SIG-M5 treated with dmso at 0.1 percent for 504 hours (cell line): ENCODE measurements around the gene SETD4.
A peak's percentile ranks its signal among the peaks of the same experiment; 100 is the strongest.
"Not testable (repeated sequence)": the region's sequence is repeated elsewhere in the genome, so short reads cannot be mapped to it uniquely, and the experiment has no call there.

Experiments used
- DNase-seq: peaks from one replicate; lab custom pipeline; 2025; ENCODE audit not compliant: unreplicated experiment; lab: John Stamatoyannopoulos, UW

SETD4 gene, protein sequence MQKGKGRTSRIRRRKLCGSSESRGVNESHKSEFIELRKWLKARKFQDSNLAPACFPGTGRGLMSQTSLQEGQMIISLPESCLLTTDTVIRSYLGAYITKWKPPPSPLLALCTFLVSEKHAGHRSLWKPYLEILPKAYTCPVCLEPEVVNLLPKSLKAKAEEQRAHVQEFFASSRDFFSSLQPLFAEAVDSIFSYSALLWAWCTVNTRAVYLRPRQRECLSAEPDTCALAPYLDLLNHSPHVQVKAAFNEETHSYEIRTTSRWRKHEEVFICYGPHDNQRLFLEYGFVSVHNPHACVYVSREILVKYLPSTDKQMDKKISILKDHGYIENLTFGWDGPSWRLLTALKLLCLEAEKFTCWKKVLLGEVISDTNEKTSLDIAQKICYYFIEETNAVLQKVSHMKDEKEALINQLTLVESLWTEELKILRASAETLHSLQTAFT

DNA sequence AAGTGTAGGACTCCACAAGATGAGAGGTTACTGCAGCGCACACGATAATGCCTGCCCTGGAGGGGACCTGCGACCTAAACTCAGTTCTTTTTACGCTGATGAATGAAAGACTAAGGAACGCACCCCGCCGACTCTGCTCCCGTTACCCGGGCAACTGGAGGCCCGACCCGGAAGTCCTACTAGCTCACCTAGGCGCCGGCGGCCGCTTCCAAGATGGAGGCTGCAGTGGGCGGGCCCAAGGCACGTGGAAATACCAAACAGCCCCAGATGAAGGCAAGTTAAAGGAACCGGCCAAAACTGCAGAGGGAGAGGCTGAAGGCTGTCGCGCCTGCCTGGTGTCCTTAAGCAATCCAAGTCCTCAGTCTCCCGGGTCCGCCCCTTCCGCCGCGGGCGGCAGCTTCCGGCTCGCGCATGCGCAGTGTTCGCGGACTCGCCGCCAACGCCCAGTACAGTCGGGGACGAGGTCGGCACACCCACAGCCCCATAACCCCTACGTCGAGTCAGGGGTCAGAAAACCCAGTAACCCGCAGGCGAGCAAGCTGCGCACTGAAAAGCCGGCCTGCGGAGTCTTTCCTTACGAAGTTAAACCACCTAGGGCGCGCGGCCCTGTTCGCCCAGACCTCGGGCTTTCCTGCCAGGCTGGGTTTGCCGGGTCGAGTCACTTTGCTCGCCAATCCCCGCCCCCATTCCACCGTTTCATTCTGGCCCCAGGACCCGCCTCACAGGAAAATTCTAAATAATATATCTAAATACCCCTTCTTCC, at the start of gene SETD4:
SETD4 (minus strand) TSS at position 368 of the 763 bp plus-strand sequence. CDS start 1,638 bp downstream, outside the sequence.
- DNase-seq, result peak; percentile 97

DNA sequence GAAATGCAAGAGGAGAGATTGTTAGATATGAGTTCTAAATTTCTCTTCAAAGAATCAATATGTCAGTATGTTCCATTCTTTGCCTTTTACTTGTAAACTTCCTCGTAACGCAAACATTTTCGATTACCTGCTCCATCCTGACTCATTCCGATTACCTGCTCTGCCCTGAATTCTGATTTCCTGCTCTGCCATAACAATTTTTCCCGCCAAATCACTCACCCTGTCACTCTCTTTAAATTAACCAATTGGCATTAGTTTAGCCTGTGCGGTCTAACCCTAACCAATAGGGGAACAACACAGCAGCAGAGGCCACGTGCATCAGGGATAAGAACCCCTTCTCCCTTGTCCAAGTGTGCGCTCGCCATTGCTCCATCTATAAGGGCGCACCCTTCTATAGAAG, 49.5 kb upstream of the SETD4 start:
- DNase-seq, result no peak

DNA sequence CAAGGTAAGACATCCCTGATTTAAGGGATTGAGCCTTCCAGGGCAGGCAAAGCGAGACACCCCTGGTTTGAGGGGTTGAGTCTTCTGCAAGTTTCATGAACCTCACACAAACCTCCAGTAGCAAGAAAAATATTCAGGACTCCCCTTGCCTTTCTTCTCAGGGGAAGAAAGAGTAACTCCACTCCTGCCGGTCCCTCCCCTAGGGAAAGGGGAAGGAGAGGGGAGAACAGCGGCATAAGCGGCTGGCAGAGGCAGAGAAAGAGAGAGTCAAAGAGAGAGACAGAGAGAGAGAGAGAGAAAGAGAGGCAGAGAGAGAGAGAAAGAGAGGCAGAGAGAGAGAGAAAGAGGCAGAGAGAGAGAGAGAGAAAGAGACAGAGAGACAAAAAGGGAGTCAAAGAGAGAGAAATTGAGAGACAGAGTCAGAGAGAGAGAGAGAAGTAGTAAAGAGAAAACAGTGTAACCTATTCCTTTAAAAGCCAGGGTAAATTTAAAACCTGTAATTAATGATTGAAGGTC, 45.1 kb upstream of the SETD4 start:
- DNase-seq, result no peak

DNA sequence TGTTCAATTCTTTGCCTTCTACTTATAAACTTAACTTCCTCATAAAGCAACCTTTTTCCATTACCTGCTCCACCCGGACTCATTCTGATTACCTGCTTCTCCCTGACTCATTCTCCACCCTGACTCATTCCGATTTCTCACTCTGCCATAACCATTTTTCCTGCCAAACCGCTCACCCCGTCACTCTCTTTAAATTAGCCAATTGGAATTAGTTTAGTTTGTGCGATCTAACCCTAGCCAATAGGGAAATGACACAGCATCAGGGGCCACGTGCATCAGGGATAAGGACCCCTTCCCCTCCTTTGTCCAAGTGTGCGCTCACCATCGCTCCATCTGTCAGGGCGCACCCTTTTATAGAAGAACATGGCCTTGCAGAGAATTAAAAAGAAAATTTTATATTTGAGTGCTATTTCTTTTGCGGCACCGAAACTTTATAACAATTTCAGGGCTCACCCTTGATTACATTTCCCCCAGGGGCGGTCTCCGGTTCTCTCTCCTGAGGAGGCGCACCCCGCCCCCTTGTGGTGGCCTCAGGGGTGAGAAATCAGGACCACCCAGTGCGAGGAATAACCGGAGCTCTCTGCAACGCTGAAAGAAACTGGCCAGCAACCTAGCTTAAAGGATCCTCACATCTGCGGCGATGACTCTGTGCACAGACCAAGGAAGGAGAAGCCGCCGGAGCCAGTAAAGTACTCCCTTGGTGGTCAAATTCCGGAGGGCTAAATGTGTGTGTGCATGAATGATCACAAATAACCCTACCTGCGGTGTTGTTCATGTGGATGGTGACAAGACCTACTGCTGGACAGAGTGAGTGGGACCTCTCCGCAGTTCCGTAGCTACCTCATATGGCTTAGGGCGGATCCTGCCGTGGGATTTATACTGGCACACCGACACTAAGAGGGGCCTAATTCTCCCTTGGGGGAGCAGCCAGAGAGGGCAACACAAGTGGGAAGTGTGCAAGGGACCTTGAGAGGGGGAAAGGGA, 44.3 kb upstream of the SETD4 start:
- DNase-seq, result no peak

DNA sequence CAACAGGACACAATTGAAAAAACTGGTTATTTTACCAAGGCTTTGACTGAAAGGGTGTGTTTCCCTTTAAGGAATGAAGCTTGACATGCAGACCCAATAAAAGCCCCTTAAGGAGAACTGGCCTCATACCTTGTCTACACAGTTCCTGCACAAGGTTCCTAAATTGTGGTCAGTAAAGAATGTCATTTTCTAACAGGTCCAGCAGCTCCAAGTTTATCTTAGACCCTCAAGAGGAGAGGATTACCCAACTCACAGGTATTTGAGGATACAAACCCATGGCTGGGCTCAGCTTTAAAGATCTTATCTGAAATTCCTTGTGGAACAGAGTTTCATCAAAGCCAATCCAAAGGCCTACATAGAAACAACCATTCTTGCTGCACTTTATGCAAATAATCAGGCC, 43.1 kb upstream of the SETD4 start:
- no peak for DNase-seq

DNA sequence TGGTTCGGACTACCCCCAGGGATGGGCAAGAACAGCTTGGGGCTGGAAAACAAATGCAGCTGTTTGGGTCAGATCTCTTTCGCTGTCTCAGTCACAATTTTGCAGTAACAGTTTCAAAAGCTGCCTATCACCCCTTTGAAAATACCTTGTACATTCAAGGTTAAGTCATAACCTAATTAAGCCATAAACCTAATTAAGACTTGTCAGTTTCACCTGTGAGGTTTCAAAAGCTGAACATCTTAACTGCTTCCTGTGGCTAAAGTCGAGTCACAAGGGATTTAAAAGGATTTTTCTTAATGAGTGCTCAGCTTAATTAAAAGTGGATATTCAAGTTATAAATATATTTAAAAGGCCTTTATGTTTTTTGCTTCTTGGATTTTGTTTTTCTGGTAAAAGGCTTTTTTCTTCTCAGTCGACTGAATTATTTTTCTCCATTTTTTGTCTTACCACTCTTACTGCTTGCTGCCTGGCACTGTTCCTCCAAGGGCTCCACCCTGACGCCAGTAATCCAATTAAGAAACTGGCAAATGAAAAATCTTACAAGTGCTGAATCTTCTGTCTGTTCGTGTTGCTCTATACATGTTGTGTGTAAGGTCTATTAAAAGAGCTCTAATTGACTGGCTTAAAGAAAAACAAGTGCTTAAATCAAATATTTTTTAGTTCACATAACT, 40.8 kb upstream of the SETD4 start:
- DNase-seq, result no peak

DNA sequence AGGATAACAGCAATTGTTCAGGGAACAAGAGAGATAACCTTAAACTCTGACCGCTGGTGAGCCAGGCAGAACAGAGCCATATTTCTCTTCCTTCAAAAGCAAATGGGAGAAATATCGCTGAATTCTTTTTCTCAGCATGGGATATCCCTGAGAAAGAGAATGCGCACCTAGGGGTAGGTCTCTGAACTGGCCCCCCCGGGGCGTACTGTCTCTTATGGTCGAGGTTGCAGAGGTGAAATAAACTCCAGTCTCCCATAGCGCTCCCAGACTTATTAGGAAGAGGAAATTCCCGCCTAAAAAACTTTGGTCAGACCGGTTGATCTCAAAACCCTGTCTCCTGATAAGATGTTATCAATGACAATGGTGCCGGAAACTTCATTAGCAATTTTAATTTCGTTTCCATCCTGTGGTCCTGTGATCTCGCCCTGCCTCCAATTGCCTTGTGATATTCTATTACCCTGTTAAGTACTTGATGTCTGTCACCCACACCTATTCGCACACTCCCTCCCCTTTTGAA, 39.4 kb upstream of the SETD4 start:
- not testable (repeated sequence) for DNase-seq

DNA sequence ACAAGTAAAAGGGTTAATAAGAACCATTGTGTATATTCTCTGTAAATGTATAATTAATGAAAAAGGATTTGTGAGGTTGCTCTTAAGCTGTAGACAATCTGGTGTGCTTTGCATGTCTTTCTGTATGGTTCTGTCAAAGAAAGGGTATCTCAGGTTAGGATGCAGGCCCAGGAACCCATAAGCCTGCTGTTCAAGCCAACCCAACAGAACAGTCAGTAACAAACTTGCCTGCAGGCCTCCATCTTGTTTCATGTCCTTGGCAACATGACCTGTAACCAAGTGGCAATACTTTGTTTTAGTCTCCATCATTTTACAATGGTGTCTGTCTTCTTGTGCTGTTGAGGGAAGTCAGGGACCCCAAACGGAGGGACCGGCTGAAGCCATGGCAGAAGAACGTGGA, 38.7 kb upstream of the SETD4 start:
- no peak for DNase-seq

DNA sequence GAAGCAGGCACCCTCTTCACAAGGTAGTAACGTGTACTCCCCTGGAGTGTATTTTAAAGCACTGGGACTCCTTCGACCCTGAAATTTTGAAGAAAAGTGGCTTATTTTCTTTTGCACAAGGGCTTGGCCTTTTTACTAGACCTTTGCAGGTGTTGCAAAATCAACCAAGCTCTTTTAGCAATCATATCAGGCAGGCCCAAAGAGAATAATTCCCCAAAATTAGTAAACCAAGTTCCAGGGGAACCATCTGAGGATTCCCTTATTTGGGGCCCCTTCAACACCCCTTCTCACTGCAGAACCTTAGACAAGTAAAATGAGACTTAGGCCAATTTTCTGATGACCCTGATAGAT, 37.8 kb upstream of the SETD4 start:
- DNase-seq, result no peak

DNA sequence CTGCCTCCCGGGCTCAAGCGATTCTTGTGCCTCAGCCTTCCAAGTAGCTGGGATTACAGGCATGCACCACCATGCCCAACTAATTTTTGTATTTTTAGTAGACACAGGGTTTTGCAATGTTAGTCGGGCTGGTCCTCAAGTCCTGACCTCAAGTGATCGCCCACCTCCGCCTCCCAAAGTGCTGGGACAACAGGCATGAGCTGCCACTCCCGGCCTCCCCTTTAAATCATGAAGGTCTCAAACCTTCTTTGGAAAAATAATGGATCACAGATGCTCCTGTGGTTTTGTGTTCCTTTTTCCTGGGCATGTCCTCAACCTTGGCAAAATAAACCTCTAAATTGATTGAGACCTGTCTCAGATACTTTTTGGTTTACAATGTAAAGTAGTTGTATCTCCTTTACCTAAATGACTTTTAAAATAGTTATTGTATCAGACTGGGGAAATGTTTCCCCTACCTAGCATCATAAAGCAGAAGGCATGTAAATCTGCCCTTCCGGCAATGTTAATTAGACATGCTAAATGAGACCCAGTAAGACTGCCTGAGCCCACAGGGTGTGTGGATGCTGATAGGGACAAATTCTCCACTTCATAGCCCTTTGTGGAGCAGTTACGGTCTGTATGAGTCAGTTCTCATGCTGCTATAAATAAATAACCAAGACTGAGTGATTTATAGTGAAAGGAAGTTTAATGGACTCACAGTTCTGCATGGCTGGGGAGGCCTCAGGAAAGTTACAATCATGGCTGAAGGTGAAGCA, 37.3 kb upstream of the SETD4 start:
- DNase-seq, result peak; percentile 16

DNA sequence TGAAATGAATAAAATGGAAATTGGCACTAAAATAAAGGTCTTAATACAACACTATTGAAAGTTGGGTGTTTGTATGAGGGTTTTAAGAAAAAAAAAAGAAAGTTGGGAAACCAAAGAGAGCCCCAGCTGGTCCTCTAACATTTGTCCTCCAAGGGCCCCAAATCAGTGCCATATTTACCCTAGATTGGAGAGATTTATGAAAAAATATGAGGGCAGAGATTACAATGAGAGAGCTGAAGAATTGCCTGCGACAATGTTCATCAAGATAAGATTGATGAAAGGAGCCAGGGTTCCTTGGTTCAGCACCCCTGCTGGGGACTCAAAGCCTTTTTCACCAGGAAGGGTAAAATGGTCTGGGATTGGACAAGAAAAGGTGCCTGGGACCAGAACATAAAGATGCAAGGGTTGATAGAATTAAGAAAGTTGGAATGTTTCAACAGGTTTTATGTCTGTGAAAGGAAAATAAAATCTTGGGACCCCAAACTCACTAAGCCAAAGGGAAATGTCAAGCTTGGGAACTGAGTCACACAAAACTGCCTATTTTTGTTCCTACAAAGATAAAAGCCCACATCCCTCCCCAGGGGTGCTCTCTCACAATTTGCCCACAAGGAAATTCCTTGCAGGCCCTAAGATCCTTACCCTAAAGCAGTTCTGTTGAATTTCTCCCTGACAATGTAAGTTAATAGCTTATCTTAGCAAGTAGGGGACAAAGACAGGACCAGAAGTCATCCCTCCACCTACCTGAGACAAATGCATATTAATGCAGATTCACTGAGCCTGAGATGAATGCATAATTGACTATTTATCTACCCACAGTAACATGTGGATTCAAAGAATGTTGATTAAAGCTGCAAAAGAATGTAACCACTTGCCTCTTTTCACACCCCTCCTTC, 36.3 kb upstream of the SETD4 start:
- DNase-seq, result no peak

DNA sequence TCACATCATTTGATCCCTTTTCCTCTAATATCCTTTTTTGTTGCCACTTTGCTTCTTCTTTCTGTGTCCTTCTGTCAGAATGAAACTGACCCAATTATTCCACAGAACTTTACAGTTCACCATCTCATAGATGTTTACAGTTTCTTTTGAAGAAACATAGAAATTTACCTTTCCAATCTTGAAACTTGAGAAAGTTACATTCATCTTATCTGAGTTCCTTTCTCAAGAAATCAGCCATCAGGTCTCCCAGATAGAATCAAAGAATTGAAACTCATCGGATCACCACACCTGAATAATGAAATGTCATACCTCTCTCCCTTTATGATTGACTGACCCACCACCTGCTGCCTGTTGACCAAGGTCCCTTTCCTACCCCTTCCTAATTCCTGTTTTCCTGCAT, 33.2 kb upstream of the SETD4 start:
- no peak for DNase-seq

DNA sequence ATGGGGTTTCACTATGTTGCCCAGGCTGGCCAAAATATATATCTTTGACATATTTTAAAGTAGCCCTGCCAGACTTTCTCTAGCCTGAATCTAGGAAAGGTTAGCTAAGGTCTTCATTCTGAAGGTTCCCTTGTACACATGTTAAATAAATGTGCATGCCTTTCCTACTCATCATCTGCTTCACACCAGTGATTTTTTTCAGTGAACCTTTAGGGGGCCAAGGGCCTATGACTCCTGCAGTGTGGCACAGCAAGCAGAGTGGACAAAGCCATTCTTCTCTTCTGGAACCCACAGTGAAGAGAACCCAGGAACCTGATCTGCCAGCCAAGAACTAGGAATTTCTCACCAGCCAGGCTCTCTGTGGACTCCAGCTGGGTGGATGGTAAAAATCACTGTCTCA, 32.4 kb upstream of the SETD4 start:
- DNase-seq, result no peak

DNA sequence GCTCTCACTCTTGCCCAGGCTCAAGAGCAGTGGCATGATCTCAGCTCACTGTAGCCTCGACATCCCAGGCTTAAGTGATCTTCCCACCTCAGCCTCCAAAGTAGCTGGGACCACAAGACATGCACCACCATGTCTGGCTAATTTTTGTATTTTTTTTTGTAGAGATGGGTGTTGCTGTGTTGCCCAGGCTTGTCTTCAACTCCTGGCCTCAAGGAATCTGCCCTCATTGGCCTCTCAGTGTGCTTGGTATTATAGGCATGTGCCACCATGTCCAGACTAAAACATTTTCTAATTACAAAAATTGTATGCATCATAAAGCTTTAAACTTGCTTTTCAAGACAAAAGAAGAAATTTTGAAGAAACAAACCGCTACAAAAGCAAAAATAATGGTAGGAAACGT, 29.6 kb upstream of the SETD4 start:
- no peak for DNase-seq

DNA sequence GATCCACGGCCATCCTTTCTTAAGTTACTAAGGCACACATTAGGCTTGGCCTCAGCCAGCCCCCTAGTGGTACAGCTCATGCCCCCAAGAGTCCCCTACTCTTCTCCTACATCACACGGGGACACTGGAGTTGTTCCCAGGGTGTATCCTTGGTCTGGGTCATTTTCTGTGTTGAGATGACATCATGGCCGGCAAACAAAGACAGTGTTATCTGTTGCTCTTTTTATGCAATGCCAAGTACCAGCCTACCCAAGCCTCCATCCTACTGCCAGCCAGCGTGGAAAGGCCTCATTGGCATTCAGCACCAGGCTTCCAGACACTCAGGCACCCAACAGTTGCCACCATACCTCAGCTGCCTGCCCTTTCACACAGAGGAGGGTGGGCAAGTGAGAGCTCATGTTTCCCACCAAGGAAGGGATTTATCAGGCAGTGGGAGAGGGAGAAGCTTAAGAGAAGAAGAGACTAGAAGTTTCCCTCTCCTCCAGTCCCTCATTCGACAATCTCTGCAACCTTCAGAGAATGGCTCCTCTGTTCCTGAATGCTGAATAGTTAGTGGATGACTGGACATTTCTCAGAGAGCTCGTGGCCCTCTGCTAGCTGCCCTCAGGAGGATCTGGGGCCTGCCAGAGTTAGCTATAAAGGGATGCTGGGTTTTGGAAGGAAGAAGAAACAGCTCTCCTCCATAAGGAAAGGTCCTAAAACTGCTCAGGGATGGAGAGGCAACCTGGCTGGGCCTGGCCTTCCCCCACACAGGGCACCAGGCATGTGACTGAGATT, 27.2 kb upstream of the SETD4 start:
- DNase-seq, result no peak

DNA sequence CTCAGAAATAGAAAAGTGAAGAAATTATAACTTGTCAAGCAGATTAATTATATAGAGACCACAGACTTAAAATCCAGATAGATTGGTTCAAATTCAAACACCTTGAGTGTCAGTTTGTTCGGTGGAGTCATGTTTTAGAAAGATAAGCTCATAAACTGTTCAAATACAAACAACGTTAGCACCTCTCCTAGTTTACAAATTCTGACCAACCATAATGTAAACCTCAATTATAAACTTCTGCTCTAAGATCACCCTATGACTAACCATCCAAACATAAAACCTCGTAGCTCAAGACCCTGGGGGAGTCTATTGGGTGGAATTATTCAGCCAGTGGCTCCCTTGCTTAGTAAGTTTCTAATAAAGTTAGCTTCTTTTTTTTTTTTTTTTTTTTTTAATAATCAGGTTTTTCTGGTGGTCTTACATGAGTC, 21.9 kb upstream of the SETD4 start:
- no peak for DNase-seq

DNA sequence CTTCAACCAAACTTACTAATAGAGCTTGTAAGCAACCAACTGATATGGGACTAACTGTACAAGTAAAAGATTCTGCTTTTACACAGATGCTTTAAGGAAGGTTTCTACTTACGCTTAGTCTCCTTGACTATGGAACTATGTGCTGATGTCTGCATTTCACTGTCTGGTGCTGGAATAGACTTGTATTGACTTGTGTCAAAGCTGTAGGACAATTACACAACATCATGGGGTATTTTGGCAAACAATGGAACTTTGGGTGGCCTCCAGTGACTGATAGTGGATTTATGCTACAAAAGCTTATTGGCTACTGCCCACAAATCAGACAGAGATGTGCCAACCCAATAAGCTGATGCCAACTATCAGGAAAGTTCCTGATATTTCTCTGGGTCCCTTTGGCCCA, 20.1 kb upstream of the SETD4 start:
- DNase-seq, result no peak

DNA sequence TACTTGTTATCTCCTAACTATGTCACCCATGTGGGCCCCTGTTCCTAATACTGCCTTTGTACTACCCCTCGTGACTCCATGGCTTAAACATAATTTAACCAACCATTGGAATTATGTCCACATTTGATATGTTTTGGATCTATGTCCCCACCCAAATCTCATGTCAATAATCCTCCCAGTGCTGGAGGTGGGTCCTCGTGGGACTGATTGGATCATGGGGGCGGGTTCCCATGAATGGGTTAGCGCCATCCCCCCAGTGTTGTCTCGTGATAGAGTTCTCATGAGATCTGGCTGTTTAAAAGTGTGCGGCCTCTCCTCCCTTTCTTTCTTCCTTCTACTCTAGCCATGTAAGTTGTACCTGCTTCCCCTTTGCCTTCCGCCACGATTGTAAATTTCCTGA, 19.3 kb upstream of the SETD4 start:
- DNase-seq, result no peak
